Small intestine (tissue), 7 donors: ENCODE results near the gene PIP4K2C. TPM values are rescaled to one million over a fixed set of nuclear protein-coding genes. Genes with fewer than 3 reads are reported as not detected.
A peak's percentile ranks its signal among the peaks of the same experiment; 100 is the strongest.
"Not testable (repeated sequence)": the region's sequence is repeated elsewhere in the genome, so short reads cannot be mapped to it uniquely, and the experiment has no call there.

Experiments
- DNase-seq, 2 donors: peaks; one replicate each; pipeline versions ENCODE4 v3.0.0 to v3.0.0-alpha.2; 2013
- FAIRE-seq: peaks from 2 replicates; lab custom pipeline; 2012; peaks lifted over from hg19 to GRCh38; lab: Jason Lieb, UNC
- H3K27ac ChIP-seq, 3 donors: one replicate each; pipeline ENCODE4 v1.5.1; 2013; ENCODE audit warnings: low read length in 2 of 3, mild to moderate bottlenecking in 2 of 3, control low read depth in 1 of 3, inconsistent platforms in 1 of 3, low read depth in 1 of 3, moderate library complexity in 1 of 3
- H3K27me3 ChIP-seq, 3 donors: one replicate each; pipeline ENCODE4 v1.6.1; 2013; ENCODE audit warnings: low read length in 3 of 3, inconsistent platforms in 1 of 3; ENCODE audit not compliant: control insufficient read depth in 3 of 3, insufficient read depth in 3 of 3
- H3K36me3 ChIP-seq, 3 donors: one replicate each; pipeline ENCODE4 v1.6.1; 2013; ENCODE audit warnings: low read length in 3 of 3, inconsistent platforms in 1 of 3, low read depth in 1 of 3, mild to moderate bottlenecking in 1 of 3, moderate library complexity in 1 of 3; ENCODE audit not compliant: control insufficient read depth in 3 of 3, insufficient read depth in 2 of 3
- H3K4me1 ChIP-seq, 3 donors: one replicate each; pipeline ENCODE4 v1.6.1; 2013; ENCODE audit warnings: low read length in 2 of 3, inconsistent platforms in 1 of 3, low read depth in 1 of 3, mild to moderate bottlenecking in 1 of 3, moderate library complexity in 1 of 3; ENCODE audit not compliant: control insufficient read depth in 3 of 3, insufficient read depth in 2 of 3
- H3K4me3 ChIP-seq, 3 donors: one replicate each; pipeline ENCODE4 v1.5.1; 2013; ENCODE audit warnings: low read length in 3 of 3, control low read depth in 1 of 3, inconsistent platforms in 1 of 3, low read depth in 1 of 3, mild to moderate bottlenecking in 1 of 3, moderate library complexity in 1 of 3
- H3K9me3 ChIP-seq, 2 donors: one replicate each; pipeline ENCODE4 v1.6.1; 2013; ENCODE audit warnings: low read depth in 1 of 2, low read length in 1 of 2; ENCODE audit not compliant: control insufficient read depth in 2 of 2, insufficient read depth in 1 of 2
- WGBS, 3 donors: extraction: QIAGEN DNeasy Blood & Tissue Kit; methylation state at CpG; one replicate each; pipeline ENCODE4 v1.1.7; 2013; 5-methylcytosine and 5-hydroxymethylcytosine counted together
- polyA plus RNA-seq, 4 donors: library from polyadenylated mRNA; stranded (reverse) in 3 of 4; unstranded in 1 of 4; fragments of 200-250 nt in 3 of 4; fragments of 120-200 nt in 1 of 4; gene quantifications; one replicate each; pipeline versions ENCODE4 v1.2.1 to v1.2.3, GENCODE V29; 2013
- donor health status: healthy with polysubstance abuse.
- donor health status: control.
- donor health status: control.
- donor health status: Bipolar disorder and iron deficiency.
- donor health status: healthy.

PIP4K2C gene
- polyA plus RNA-seq, 4 donors, result 16.1 to 26.4 (median 17.8) TPM

DNA sequence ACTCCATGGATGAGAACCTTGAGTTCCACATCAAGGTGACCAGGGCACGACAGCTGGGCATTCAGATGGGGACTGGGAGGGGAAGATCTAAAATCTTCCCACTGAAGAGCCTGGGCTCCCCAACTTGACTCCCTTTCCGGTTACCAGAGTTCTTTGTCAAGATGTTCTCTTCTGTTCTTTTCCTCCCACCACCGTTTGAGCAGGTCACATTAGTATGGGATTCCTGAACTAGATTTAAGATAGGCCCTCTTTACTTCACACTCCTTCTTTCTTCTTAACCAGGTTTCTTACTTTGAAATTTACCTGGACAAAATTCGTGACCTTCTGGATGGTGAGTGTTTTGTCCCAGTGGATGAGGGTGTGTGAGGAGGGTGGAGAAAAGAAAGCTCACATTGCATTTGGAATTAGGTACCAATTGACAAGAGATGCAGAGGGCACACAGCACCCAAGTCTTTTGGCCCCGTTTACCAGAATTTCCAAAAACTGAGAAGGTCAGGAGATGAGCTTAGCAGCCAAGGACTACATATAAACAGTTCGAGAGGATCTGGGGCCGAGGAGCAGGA is 26.7 kb upstream of the PIP4K2C start:
- 81 to 84% (median 83%) methylated on average over 7 of the region's 7 CpGs for WGBS, 3 donors
- Histone ChIP-seq H3K4me3 (no peak overlapping the region), H3K27ac (no peak overlapping the region), H3K36me3 (no peaks in the 10 kb centered on the region), H3K4me1 (no peaks in the 10 kb centered on the region), H3K27me3 (peaks cover 0 to 17% (median 0%) of the 10 kb centered on the region in 3 donors), H3K9me3 (no peaks in the 10 kb centered on the region)
- FAIRE-seq, result no peak
- DNase-seq, result no peak

DNA sequence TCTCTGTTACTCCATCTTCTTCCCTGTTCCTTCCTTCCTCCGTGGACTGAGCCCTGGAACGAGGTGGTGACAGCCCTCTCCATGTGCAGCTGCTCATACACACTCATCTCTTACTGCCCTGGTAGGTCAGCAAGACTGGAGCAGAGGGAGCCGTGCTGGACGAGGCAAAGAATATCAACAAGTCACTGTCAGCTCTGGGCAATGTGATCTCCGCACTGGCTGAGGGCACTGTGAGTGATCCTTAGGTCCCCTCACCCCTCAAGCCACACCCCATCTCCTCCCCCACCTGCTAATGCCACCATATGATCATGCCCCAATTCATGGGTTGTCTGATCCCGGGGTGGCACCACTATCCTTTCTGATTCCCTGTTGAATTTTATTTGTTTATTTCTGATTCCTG is 22.2 kb upstream of the PIP4K2C start:
- FAIRE-seq (no peak), DNase-seq (no peak)
- no peak overlapping the region for H3K4me3 ChIP-seq
- no peak overlapping the region for H3K27ac ChIP-seq
- WGBS, 3 donors, result 64 to 74% (median 72%) methylated on average over 6 of the region's 6 CpGs
- H3K36me3 ChIP-seq, result no peaks in the 10 kb centered on the region
- no peaks in the 10 kb centered on the region for H3K4me1 ChIP-seq
- peaks cover 0 to 12% (median 2%) of the 10 kb centered on the region in 3 donors for H3K27me3 ChIP-seq
- H3K9me3 ChIP-seq, result no peaks in the 10 kb centered on the region

DNA sequence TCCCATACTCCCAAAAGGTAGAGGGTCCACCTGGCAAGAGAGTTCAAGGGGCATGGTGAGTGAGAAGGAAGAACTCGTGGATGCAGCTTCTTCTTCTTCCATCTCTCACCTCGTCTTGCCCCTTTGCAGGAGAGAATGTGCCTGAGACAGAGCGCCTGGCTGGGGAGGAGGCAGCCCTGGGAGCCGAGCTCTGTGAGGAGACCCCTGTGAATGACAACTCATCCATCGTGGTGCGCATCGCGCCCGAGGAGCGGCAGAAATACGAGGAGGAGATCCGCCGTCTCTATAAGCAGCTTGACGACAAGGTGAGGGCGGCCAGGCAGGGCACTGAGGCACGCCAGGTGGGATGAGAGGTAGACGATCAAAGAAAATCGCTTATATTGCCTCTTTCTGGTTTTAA is 21.1 kb upstream of the PIP4K2C start:
- H3K9me3 ChIP-seq, result no peaks in the 10 kb centered on the region
- H3K36me3 ChIP-seq, result no peaks in the 10 kb centered on the region
- no peak overlapping the region for H3K27ac ChIP-seq
- no peak for FAIRE-seq
- peaks cover 0 to 8% (median 2%) of the 10 kb centered on the region in 3 donors for H3K27me3 ChIP-seq
- WGBS, 3 donors, result 84 to 88% (median 87%) methylated on average over 18 of the region's 18 CpGs
- no peak overlapping the region for H3K4me3 ChIP-seq
- H3K4me1 ChIP-seq, result no peaks in the 10 kb centered on the region
- DNase-seq, result no peak

DNA sequence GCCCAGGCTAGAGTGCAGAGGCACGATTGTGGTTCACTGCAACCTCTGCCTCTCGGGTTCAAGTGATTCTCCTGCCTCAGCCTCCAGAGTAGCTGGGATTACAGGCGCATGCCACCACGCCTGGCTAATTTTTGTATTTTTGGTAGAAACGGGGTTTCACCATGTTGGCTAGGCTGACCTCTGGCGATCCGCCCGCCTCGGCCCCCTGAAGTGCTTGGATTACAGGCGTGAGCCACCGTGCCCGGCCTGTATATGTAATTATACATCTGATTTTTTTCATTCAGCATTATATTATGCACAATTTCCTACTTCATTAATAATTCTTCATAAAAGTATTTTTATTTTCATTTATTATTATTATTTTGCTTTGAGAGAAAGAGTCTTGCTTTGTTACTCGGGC is 20.6 kb upstream of the PIP4K2C start:
- H3K27me3 ChIP-seq, H3K9me3 ChIP-seq, H3K4me3 ChIP-seq, DNase-seq, H3K4me1 ChIP-seq, FAIRE-seq, H3K27ac ChIP-seq, H3K36me3 ChIP-seq: not testable (repeated sequence)
- 84 to 87% (median 85%) methylated on average over 13 of the region's 13 CpGs for WGBS, 3 donors

DNA sequence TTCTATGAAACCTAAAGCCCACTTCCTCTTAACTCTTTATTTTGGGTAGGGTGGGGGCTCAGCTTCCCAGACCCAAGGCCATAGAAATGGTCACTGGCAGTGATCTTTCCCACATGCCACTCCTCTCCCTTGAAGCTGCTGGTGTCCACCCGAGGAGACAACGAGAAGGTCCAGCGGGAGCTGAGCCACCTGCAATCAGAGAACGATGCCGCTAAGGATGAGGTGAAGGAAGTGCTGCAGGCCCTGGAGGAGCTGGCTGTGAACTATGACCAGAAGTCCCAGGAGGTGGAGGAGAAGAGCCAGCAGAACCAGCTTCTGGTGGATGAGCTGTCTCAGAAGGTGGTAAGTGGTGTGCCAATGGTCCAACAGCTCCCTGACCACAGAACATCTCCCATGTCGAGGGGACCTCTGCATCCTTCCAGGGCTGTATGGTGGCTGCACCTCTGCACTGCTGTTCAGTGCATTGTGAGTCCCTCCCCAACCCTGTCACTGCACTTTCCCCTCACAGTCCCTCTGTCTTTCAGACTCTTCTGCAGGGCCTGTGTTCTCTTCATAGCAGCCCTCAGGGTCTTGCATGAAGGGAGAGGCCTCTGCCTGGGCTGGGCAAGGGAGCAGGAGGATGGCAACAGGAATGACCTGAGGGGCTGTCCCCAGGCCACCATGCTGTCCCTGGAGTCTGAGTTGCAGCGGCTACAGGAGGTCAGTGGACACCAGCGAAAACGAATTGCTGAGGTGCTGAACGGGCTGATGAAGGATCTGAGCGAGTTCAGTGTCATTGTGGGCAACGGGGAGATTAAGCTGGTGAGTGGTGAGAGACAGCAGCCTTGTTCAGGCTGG is 18.8 kb upstream of the PIP4K2C start:
- FAIRE-seq, result no peak
- H3K4me1 ChIP-seq, result peaks cover 0 to 10% (median 0%) of the 10 kb centered on the region in 3 donors
- H3K27ac ChIP-seq, result no peak overlapping the region
- H3K9me3 ChIP-seq, result no peaks in the 10 kb centered on the region
- H3K36me3 ChIP-seq, result no peaks in the 10 kb centered on the region
- H3K27me3 ChIP-seq, result peaks cover 0 to 8% (median 2%) of the 10 kb centered on the region in 3 donors
- no peak for DNase-seq
- 86 to 88% (median 87%) methylated on average over 12 of the region's 12 CpGs for WGBS, 3 donors
- no peak overlapping the region for H3K4me3 ChIP-seq

DNA sequence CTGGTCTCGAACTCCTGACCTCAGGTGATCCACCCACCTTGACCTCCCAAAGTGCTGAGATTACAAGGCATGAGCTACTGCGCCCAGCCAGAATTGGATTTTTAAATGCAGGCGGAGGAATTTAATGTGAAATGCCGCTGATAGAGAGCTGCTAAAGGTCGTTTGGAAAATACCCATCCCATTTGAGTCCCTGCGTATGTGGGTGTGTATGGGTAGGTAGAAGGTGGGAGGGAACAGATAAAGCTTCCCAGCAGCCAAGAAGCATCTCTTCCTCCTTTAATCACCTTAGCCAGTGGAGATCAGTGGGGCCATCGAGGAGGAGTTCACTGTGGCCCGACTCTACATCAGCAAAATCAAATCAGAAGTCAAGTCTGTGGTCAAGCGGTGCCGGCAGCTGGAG is 16.2 kb upstream of the PIP4K2C start:
- 77 to 83% (median 78%) methylated on average over 10 of the region's 10 CpGs for WGBS, 3 donors
- FAIRE-seq (no peak), DNase-seq (no peak)
- Histone ChIP-seq H3K9me3 (no peaks in the 10 kb centered on the region), H3K4me1 (peaks cover 0 to 14% (median 0%) of the 10 kb centered on the region in 3 donors), H3K36me3 (no peaks in the 10 kb centered on the region), H3K27me3 (peaks cover 0 to 2% (median 2%) of the 10 kb centered on the region in 3 donors), H3K27ac (no peak overlapping the region), H3K4me3 (no peak overlapping the region)

DNA sequence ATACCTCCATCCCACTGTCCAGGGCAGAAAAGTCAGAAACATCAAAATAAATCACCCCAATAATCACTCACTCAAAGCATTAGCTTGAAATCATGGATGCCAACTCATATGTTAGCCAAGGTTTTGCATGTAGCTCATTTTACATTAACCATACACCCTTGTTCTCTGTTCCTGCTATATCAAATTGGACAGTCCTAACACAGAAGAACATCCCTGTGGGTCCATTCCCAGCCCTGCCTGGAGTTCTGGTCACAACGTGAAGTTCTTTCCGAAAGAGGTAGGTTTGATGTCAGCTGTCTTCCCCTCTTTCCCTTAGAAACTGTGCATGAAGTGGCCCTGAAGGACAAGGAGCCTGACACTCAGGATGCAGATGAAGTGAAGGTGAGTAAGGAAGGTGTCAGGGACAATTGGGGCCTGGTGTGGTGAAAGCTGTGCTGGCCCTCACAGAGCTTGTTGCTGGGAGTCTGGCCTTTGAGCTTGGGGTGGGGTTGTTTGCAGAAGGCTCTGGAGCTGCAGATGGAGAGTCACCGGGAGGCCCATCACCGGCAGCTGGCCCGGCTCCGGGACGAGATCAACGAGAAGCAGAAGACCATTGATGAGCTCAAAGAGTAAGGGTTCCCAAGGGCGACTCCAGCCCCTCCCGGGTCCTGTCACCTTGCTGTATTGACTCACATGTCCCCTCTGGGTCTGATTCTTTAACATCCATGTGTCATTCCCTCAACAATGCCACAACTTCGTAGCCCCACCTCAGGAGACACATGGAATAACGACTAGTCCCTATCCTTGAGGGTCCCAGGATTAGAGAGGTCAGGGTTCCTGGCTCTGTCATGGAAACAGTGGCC is 15.0 kb upstream of the PIP4K2C start:
- Histone ChIP-seq H3K27ac (peak overlapping the region in 1 of 3 donors; percentile 10), H3K27me3 (no peaks in the 10 kb centered on the region), H3K9me3 (no peaks in the 10 kb centered on the region), H3K36me3 (no peaks in the 10 kb centered on the region), H3K4me1 (peaks cover 0 to 22% (median 0%) of the 10 kb centered on the region in 3 donors), H3K4me3 (no peak overlapping the region)
- DNase-seq, result peak; percentile 34 to 67
- 34 to 70% (median 52%) methylated on average over 12 of the region's 12 CpGs for WGBS, 3 donors
- no peak for FAIRE-seq

DNA sequence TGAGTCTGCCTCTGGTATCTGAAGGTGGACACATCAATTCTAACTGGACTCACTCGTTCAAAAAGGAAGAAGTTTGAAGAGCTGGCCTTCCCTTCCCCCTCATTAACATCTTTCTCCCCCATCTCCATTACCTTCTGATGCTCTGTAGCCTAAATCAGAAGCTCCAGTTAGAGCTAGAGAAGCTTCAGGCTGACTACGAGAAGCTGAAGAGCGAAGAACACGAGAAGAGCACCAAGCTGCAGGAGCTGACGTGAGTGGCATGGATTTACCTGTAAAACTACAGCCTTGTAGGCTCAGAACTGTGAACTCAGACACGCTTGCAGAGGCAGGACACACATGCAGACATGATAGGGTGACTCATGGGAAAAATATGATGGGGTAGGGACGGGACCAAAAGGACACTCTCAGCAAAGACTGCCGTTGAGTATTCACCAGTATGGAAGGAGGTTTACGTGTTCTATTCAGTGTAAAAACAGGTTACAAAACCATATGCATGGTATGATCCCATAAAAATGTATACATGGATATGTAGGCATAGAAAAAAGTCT is 14.3 kb upstream of the PIP4K2C start:
- Histone ChIP-seq H3K27ac (peak overlapping the region in 1 of 3 donors; percentile 10), H3K9me3 (no peaks in the 10 kb centered on the region), H3K4me1 (peaks cover 0 to 22% (median 0%) of the 10 kb centered on the region in 3 donors), H3K36me3 (no peaks in the 10 kb centered on the region), H3K4me3 (no peak overlapping the region), H3K27me3 (no peaks in the 10 kb centered on the region)
- DNase-seq, result peak in 1 of 2 donors; percentile 22
- FAIRE-seq, result no peak
- WGBS, 3 donors, result 75 to 77% (median 76%) methylated on average over 9 of the region's 9 CpGs
